K562 (cell line): ENCODE data around the gene RIPK4. TPM values are rescaled to one million over a fixed set of nuclear protein-coding genes. Genes with fewer than 3 reads are reported as not detected.
"Not testable (repeated sequence)": the region's sequence is repeated elsewhere in the genome, so short reads cannot be mapped to it uniquely, and the experiment has no call there.

Experiments
- ATAC-seq: fragments of 200-7000 bp; cut with Tn5 transposase; 3 replicates; pipeline ENCODE4 v1.9.1; 2020; ENCODE audit warnings: moderate library complexity
- BruUV-seq: library from RNA; stranded (reverse); fragments of 400-500 nt; replicated peaks from 2 replicates; lab custom pipeline; 2021; lab: Mats Ljungman, UMichigan
- CTCF ChIA-PET: fragments of 300-600 bp; formaldehyde crosslinking; extraction: SDS; loops from one replicate; lab custom pipeline; 2021; ENCODE audit warnings: low intra/inter-chr PET ratio; lab: Yijun Ruan, JAX
- POLR2A ChIA-PET: fragments of 300-600, 350-650 bp; sonication (Branson Sonifier 250); formaldehyde crosslinking; extraction: SDS; loops from one replicate; lab custom pipeline; 2021; ENCODE audit warnings: antibody characterized with exemption, inconsistent platforms; lab: Yijun Ruan, JAX
- DNase-seq, 4 experiments: peaks; one replicate each; pipeline versions ENCODE4 v3.0.0 to v3.0.0-alpha.2; 2011 to 2018; ENCODE audit warnings: low spot score in 3 of 4, mixed read lengths in 3 of 4; ENCODE audit errors: extremely low read depth in 1 of 4
- FAIRE-seq: peaks from 2 replicates; lab custom pipeline; 2011; peaks lifted over from hg19 to GRCh38; lab: Jason Lieb, UNC
- H2AFZ ChIP-seq: 2 replicates; pipeline ENCODE4 v1.6.0; 2011; ENCODE audit warnings: low read depth, low read length, control low read depth, inconsistent platforms
- H3K27ac ChIP-seq: fragments of 200-600 bp; 3 replicates; pipeline ENCODE4 v1.8.0; 2011; ENCODE audit warnings: low read depth, mild to moderate bottlenecking, control low read depth, inconsistent platforms, low read length, moderate library complexity, mixed read lengths; ENCODE audit errors: extremely low read depth
- H3K27me3 ChIP-seq, 2 experiments: fragments of 300-600 bp in 1 of 2; 2 replicates in 1 of 2; 3 replicates in 1 of 2; pipeline versions ENCODE4 v1.6.0 to v1.8.0; 2011; ENCODE audit warnings: inconsistent platforms in 2 of 2, low read length in 2 of 2, mild to moderate bottlenecking in 1 of 2, mixed read lengths in 1 of 2, moderate library complexity in 1 of 2; ENCODE audit not compliant: control insufficient read depth in 2 of 2, insufficient read depth in 2 of 2
- H3K36me3 ChIP-seq: fragments of 300-600 bp; 3 replicates; pipeline ENCODE4 v1.8.0; 2011; ENCODE audit warnings: mild to moderate bottlenecking, low read length, inconsistent platforms; ENCODE audit not compliant: control insufficient read depth, insufficient read depth
- H3K4me1 ChIP-seq, 2 experiments: fragments of 200-600 bp in 1 of 2; replicated peaks in 1 of 2; 2 replicates in 1 of 2; 3 replicates in 1 of 2; pipeline versions ENCODE4 v1.5.1 to v1.8.0; 2011; ENCODE audit warnings: inconsistent platforms in 2 of 2, low read length in 2 of 2, mild to moderate bottlenecking in 1 of 2, mixed read lengths in 1 of 2, moderate library complexity in 1 of 2; ENCODE audit not compliant: control insufficient read depth in 2 of 2, insufficient read depth in 2 of 2
- H3K4me2 ChIP-seq: 2 replicates; pipeline ENCODE4 v1.6.1; 2011; ENCODE audit warnings: low read length, control low read depth, inconsistent platforms, mixed read lengths; ENCODE audit not compliant: insufficient read depth
- H3K4me3 ChIP-seq: fragments of 200-600 bp; sonication (generic), shearing (Covaris generic); 2 replicates; pipeline ENCODE4 v1.5.1; 2016; ENCODE audit warnings: control low read depth, inconsistent platforms
- H3K79me2 ChIP-seq: fragments of 200-600 bp; 3 replicates; pipeline ENCODE4 v1.8.0; 2011; ENCODE audit warnings: low read length, inconsistent platforms; ENCODE audit not compliant: control insufficient read depth, insufficient read depth
- H3K9ac ChIP-seq, 2 experiments: 2 replicates each; pipeline versions ENCODE4 v1.6.0 to v1.6.1; 2011; ENCODE audit warnings: low read depth in 2 of 2, low read length in 2 of 2, control low read depth in 1 of 2, inconsistent platforms in 1 of 2, mild to moderate bottlenecking in 1 of 2, mixed read lengths in 1 of 2; ENCODE audit not compliant: insufficient read depth in 1 of 2
- H3K9me1 ChIP-seq: one replicate; pipeline ENCODE4 v1.6.0; 2011; ENCODE audit warnings: inconsistent platforms, mild to moderate bottlenecking, low read length, moderate library complexity; ENCODE audit not compliant: control insufficient read depth, insufficient read depth
- H3K9me3 ChIP-seq: replicated peaks from 2 replicates; pipeline ENCODE4 v1.5.1; 2011; ENCODE audit warnings: low read depth, low read length, inconsistent platforms; ENCODE audit not compliant: control insufficient read depth, insufficient read depth
- H4K20me1 ChIP-seq: replicated peaks from 2 replicates; pipeline ENCODE4 v1.6.1; 2011; ENCODE audit warnings: low read length, inconsistent platforms, mixed read lengths; ENCODE audit not compliant: control insufficient read depth, insufficient read depth
- CBFA2T2 ChIP-seq: fragments of 450-650 bp; conservative IDR thresholded peaks from 2 replicates; pipeline ENCODE4 v1.6.1; 2017; ENCODE audit warnings: mild to moderate bottlenecking
- CHD2 ChIP-seq: IDR thresholded peaks from 2 replicates; pipeline ENCODE4 v1.6.1; 2011; ENCODE audit warnings: low read depth, low read length
- DACH1 ChIP-seq: fragments of 450-650 bp; IDR thresholded peaks from 2 replicates; pipeline ENCODE4 v1.6.1; 2018; ENCODE audit not compliant: partially characterized antibody
- ZBTB40 ChIP-seq, 2 experiments: fragments of 450-650 bp in 1 of 2; sonication (generic) in 1 of 2; formaldehyde crosslinking in 1 of 2; IDR thresholded peaks; 2 replicates each; pipeline versions ENCODE4 v1.7.1 to v1.9.0; 2016 to 2022; ENCODE audit warnings: inconsistent platforms in 1 of 2, mild to moderate bottlenecking in 1 of 2, missing genetic modification reagents in 1 of 2
- WGBS: fragments of 100-300 bp; shearing (Covaris generic); methylation state at CpG from one replicate; pipeline ENCODE4 v1.1.6; 2016; ENCODE audit warnings: low coverage, mixed read lengths; ENCODE audit not compliant: insufficient coverage; ENCODE audit errors: missing lambda C conversion rate; 5-methylcytosine and 5-hydroxymethylcytosine counted together
- in situ Hi-C: fragments of 300-500 bp; cut with MboI; formaldehyde crosslinking; loops from 4 replicates; pipeline ENCODE4 v1.15.0; 2018; ENCODE audit warnings: inconsistent platforms, mixed read lengths
- intact Hi-C: fragments of 100-400 bp; cut with micrococcal nuclease; formaldehyde crosslinking; loops from 2 replicates; pipeline ENCODE4 v1.14.2; 2022
- polyA plus RNA-seq, 8 experiments: library from polyadenylated mRNA; depleted of rRNA in 4 of 8; stranded (reverse) in 5 of 8; unstranded in 3 of 8; fragments of >200 nt; fragmentation: Nextera tagmentation in 2 of 8; fragmentation: Illumina TruSeq in 1 of 8; extraction: Ambion mirVana in 2 of 8; extraction: Trizol in 1 of 8; gene quantifications; 2 replicates each; pipeline versions ENCODE4 v1.2.1 to v1.2.3, GENCODE V29; 2011 to 2014; ENCODE audit warnings: inconsistent platforms in 1 of 8, missing spikeins in 1 of 8
- total RNA-seq, 7 experiments: library from RNA; depleted of rRNA in 6 of 7; stranded (reverse); fragments of >200 nt in 6 of 7; fragmentation: Illumina TruSeq in 2 of 7; extraction: Trizol in 2 of 7; gene quantifications; 2 replicates each; pipeline versions ENCODE4 v1.2.1 to v1.2.3, GENCODE V29; 2011 to 2021; ENCODE audit warnings: low replicate concordance in 1 of 7

The RIPK4 gene
- total and polyA plus RNA-seq, 9 of the 15 experiments (the other 6 are each of a cell fraction or from before 2014, with no cell fraction given) = not detected

GRCh38 chr21:41723835-41724234 lies 43.0 kb downstream of the RIPK4 start:
- H3K36me3 ChIP-seq, intact Hi-C loops, CTCF ChIA-PET, H3K27ac ChIP-seq, H2AFZ ChIP-seq, FAIRE-seq, DNase-seq, H3K9ac ChIP-seq, H3K9me1 ChIP-seq, H3K4me2 ChIP-seq, H3K9me3 ChIP-seq, H3K4me3 ChIP-seq, BruUV-seq, ATAC-seq, H3K79me2 ChIP-seq, in situ Hi-C loops: not testable (repeated sequence)
- H4K20me1 ChIP-seq = peaks cover 19% of the 10 kb centered on the region
- TF ChIP-seq CHD2 = peak; percentile 17; the same call in 1 of the 2 replicates
- H3K4me1 ChIP-seq = peaks cover 0 to 13% of the 10 kb centered on the region in 2 experiments; a peak in 2 of 5 replicates
- peaks cover 62 to 66% of the 10 kb centered on the region in 2 experiments for H3K27me3 ChIP-seq
- WGBS = 3% methylated on average over 9 of the region's 9 CpGs
- POLR2A ChIA-PET = interaction anchor here (0.6 kb wide), 1 partner anchor 29 kb away, joined by 3 read pairs; no protein-coding TSS in a partner anchor

- H3K9me1 ChIP-seq = no peaks in the 10 kb centered on the region
- ChIA-PET POLR2A (no interaction called here), CTCF (no interaction called here)
- no peak for DNase-seq
- H3K4me1 ChIP-seq = peaks cover 0 to 8% of the 10 kb centered on the region in 2 experiments; a peak in 1 of 5 replicates
- no TSS peak for BruUV-seq
- no peak overlapping the region for H3K27ac ChIP-seq
- no peaks in the 10 kb centered on the region for H3K9me3 ChIP-seq
- no peak for ATAC-seq
- no peaks in the 10 kb centered on the region for H3K79me2 ChIP-seq
- H3K4me3 ChIP-seq = no peak overlapping the region
- WGBS = under 1% methylated on average over 19 of the region's 20 CpGs
- in situ Hi-C loops = no loop called here
- H3K9ac ChIP-seq = no peak overlapping the region
- no peaks in the 10 kb centered on the region for H3K36me3 ChIP-seq
- FAIRE-seq = no peak
- intact Hi-C loops = no loop called here
- H3K27me3 ChIP-seq = peaks cover 58 to 65% of the 10 kb centered on the region in 2 experiments
- no peak overlapping the region for H3K4me2 ChIP-seq
- H2AFZ ChIP-seq = no peak overlapping the region
- H4K20me1 ChIP-seq = peaks cover 18% of the 10 kb centered on the region
- TF ChIP-seq DACH1 (no peak), ZBTB40 (IDR thresholded peaks at IDR 0.05) (no peak), ZBTB40 (CRISPR knock-in tag; IDR thresholded peaks at IDR 0.05) (no peak), CBFA2T2 (no peak)
Measured at GRCh38 chr21:41722052-41723018, 44.5 kb downstream of the RIPK4 start.
